ENCODE data around the gene INVS. TPM values are rescaled to one million over a fixed set of nuclear protein-coding genes. Genes with fewer than 3 reads are reported as not detected.

The INVS gene
- total and polyA plus RNA-seq, 2 experiments from 2014 or later, result 4.1 to 8.7 TPM

DNA sequence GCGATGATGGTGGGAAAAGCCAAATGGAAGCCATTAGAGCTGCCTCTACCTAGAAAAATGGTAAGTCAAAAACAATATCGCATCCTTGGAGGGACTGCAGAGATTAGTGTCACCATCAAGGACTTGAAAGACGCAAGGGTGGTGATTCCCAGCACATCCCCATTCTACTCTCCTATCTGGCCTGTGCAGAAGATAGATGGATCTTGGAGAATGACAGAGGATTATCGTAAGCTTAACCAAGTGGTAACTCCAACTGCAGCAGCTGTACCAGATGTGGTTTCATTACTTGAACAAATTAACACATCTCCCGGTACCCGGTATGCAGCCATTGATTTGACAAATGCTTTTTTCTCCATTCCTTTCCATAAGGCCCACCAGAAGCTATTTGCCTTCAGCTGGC, 24.1 kb upstream of the INVS start:
- Mint-ChIP-seq H3K27ac (no peak overlapping the region), H3K27me3 (ENCODE audit: insufficient read depth, low read depth, poor library complexity) (peaks cover 2% of the 10 kb centered on the region), H3K4me1 (peaks cover 4% of the 10 kb centered on the region; the same call in 2 of the 3 replicates), H3K4me3 (no peak overlapping the region), H3K36me3 (ENCODE audit: low read depth) (no peaks in the 10 kb centered on the region), H3K9me3 (no peaks in the 10 kb centered on the region)
- H3K27ac ChIP-seq (ENCODE audit: low read depth), result no peak overlapping the region
- ATAC-seq (no peak), DNase-seq (ENCODE audit: low spot score) (no peak)
- TF ChIP-seq ZNF462 (CRISPR knock-in tag; IDR thresholded peaks at IDR 0.05) (no peak), EZH2phosphoT487 (IDR thresholded peaks at IDR 0.05; ENCODE audit: unreplicated experiment) (no peak), REST (IDR thresholded peaks at IDR 0.05; ENCODE audit: unreplicated experiment) (no peak), ETS1 (IDR thresholded peaks at IDR 0.05) (no peak), NANOG (IDR thresholded peaks at IDR 0.05; ENCODE audit: borderline replicate concordance) (no peak), JUNB (IDR thresholded peaks at IDR 0.05; ENCODE audit: unreplicated experiment) (no peak), EZH2 (IDR thresholded peaks at IDR 0.05; ENCODE audit: low read depth, unreplicated experiment) (no peak), POLR2AphosphoS5 (IDR thresholded peaks at IDR 0.05; ENCODE audit: low read depth) (no peak), STAT1 (IDR thresholded peaks at IDR 0.05; ENCODE audit: unreplicated experiment) (no peak), CREB1 (CRISPR knock-in tag; IDR thresholded peaks at IDR 0.05; ENCODE audit: low read depth) (no peak), ZNF114 (CRISPR knock-in tag; IDR thresholded peaks at IDR 0.05) (no peak), ZNF331 (CRISPR knock-in tag; IDR thresholded peaks at IDR 0.05; ENCODE audit: low read depth) (no peak)
- TF ChIP-seq, protein P1, sequence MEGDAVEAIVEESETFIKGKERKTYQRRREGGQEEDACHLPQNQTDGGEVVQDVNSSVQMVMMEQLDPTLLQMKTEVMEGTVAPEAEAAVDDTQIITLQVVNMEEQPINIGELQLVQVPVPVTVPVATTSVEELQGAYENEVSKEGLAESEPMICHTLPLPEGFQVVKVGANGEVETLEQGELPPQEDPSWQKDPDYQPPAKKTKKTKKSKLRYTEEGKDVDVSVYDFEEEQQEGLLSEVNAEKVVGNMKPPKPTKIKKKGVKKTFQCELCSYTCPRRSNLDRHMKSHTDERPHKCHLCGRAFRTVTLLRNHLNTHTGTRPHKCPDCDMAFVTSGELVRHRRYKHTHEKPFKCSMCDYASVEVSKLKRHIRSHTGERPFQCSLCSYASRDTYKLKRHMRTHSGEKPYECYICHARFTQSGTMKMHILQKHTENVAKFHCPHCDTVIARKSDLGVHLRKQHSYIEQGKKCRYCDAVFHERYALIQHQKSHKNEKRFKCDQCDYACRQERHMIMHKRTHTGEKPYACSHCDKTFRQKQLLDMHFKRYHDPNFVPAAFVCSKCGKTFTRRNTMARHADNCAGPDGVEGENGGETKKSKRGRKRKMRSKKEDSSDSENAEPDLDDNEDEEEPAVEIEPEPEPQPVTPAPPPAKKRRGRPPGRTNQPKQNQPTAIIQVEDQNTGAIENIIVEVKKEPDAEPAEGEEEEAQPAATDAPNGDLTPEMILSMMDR (conservative IDR thresholded peaks at IDR 0.05; ENCODE audit: low read depth in 2 of 2), result no peak
- H2AFZ ChIP-seq, result no peak overlapping the region
- H3K79me2 ChIP-seq (replicated peaks; ENCODE audit: insufficient read depth), result peaks cover 10% of the 10 kb centered on the region
- H3F3A ChIP-seq (replicated peaks; ENCODE audit: low read depth), result no peaks in the 10 kb centered on the region
- no peak overlapping the region for H3K4me2 ChIP-seq
- no peak overlapping the region for H3K4me3 ChIP-seq
- no peaks in the 10 kb centered on the region for H3K4me1 ChIP-seq (ENCODE audit: insufficient read depth)
- no peaks in the 10 kb centered on the region for H3K36me3 ChIP-seq (ENCODE audit: insufficient read depth)
- no peaks in the 10 kb centered on the region for H4K20me1 ChIP-seq (replicated peaks; ENCODE audit: insufficient read depth)
- no peaks in the 10 kb centered on the region for H3K9me2 ChIP-seq (ENCODE audit: insufficient read depth)
- no peaks in the 10 kb centered on the region for H3K27me3 ChIP-seq (ENCODE audit: insufficient read depth)

Measured in GM23338 (cell line).